ENCODE results near the gene PBX3.

GRCh38 chr9:125771037-125771436 lies 23.9 kb downstream of the PBX3 start:
- no peak for TF ChIP-seq ZNF274 (IDR thresholded peaks at IDR 0.05; ENCODE audit: low read depth, low read length)
- TF ChIP-seq YY1 (IDR thresholded peaks at IDR 0.05; ENCODE audit: insufficient read depth, insufficient read length): no peak
- TF ChIP-seq SUZ12 (IDR thresholded peaks at IDR 0.05; ENCODE audit: extremely low read depth, insufficient read depth, insufficient read length): no peak

All from NT2/D1 (cell line).